ENCODE data around the gene ATP2A1.
A peak's percentile ranks its signal among the peaks of the same experiment; 100 is the strongest.

ATP2A1 gene

DNA sequence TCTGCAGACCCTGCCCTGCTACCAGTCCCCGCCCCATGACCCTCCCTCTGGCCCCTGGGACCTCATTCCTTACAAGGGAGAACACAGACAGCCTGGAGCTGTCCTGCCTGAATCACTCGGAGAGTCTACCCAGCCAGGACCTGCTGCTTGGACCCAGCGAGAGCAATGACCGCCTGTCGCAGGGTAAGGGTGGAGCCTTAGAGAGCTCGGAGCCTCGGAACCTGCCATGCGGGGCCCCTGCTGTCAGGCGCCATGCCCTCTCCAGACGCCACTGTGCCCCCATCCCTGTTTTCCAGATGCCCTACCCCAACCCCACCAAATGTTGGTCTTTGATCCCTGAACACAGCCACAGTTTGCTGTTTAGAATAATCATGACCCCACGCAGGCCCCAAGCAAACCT, 9.1 kb upstream of the ATP2A1 start:
- Histone ChIP-seq H3K4ac (ENCODE audit: low read depth, low read length) (no peak overlapping the region), H3K79me1 (ENCODE audit: low read length) (peaks cover 13% of the 10 kb centered on the region), H2BK120ac (ENCODE audit: low read depth, low read length) (no peak overlapping the region), H2BK5ac (ENCODE audit: low read length) (no peak overlapping the region), H3K9ac (ENCODE audit: low read length) (no peak overlapping the region), H2AK5ac (ENCODE audit: low read length) (no peak overlapping the region), H3K23ac (ENCODE audit: low read length) (no peak overlapping the region), H3K27me3 (ENCODE audit: insufficient read depth, low read length, poor library complexity) (no peaks in the 10 kb centered on the region), H4K8ac (ENCODE audit: low read depth, low read length) (no peak overlapping the region), H3K56ac (ENCODE audit: low read length) (no peak overlapping the region), H3K4me2 (ENCODE audit: low read length) (no peak overlapping the region), H3K18ac (ENCODE audit: low read length) (no peak overlapping the region), H2BK15ac (replicated peaks; ENCODE audit: low read depth) (no peak overlapping the region), H3K27ac (ENCODE audit: low read depth, low read length) (no peak overlapping the region), H3K79me2 (ENCODE audit: control insufficient read depth, insufficient read depth, low read length) (peaks cover 14% of the 10 kb centered on the region), H4K5ac (ENCODE audit: low read length) (no peak overlapping the region), H3K4me3 (ENCODE audit: low read length) (no peak overlapping the region), H3K4me1 (ENCODE audit: control insufficient read depth, low read depth, low read length) (no peaks in the 10 kb centered on the region), H3K36me3 (ENCODE audit: control insufficient read depth, insufficient read depth, low read length) (peaks cover 12% of the 10 kb centered on the region)
- DNase-seq = no peak
- WGBS (ENCODE audit: extremely low coverage, insufficient coverage, low lambda C conversion rate) = no CpG with 5 or more reads among the region's 11 CpGs

DNA sequence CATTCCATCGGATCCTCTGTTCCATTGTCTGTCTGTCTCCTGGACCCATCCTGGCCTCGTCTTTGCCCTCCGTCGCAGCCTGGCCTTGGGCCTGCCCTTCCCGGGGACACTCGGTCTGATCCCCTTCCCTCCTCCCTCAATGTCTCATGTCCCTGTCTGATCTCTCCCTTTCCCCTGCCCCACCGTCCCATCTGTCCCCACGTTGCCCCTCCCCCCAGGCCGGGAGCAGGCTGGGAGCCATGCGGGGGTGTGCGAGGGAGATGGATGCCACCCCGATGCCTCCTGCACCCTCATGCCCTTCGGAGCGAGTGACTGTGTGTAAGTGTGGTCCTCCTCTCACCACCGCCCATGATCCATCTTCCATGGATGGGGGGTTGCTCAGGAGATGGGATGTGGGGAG, 5.3 kb upstream of the ATP2A1 start:
- Histone ChIP-seq H3K18ac (ENCODE audit: low read length) (no peak overlapping the region), H3K4me2 (ENCODE audit: low read length) (no peak overlapping the region), H2BK15ac (replicated peaks; ENCODE audit: low read depth) (no peak overlapping the region), H3K27me3 (ENCODE audit: insufficient read depth, low read length, poor library complexity) (no peaks in the 10 kb centered on the region), H3K4me3 (ENCODE audit: low read length) (no peak overlapping the region), H3K56ac (ENCODE audit: low read length) (no peak overlapping the region), H2BK5ac (ENCODE audit: low read length) (no peak overlapping the region), H3K36me3 (ENCODE audit: control insufficient read depth, insufficient read depth, low read length) (peaks cover 11% of the 10 kb centered on the region), H3K4me1 (ENCODE audit: control insufficient read depth, low read depth, low read length) (no peaks in the 10 kb centered on the region), H2BK120ac (ENCODE audit: low read depth, low read length) (no peak overlapping the region), H3K4ac (ENCODE audit: low read depth, low read length) (no peak overlapping the region), H3K27ac (ENCODE audit: low read depth, low read length) (no peak overlapping the region), H3K79me1 (ENCODE audit: low read length) (no peaks in the 10 kb centered on the region), H4K8ac (ENCODE audit: low read depth, low read length) (no peak overlapping the region), H2AK5ac (ENCODE audit: low read length) (no peak overlapping the region), H3K79me2 (ENCODE audit: control insufficient read depth, insufficient read depth, low read length) (no peaks in the 10 kb centered on the region), H3K23ac (ENCODE audit: low read length) (no peak overlapping the region), H3K9ac (ENCODE audit: low read length) (no peak overlapping the region), H4K5ac (ENCODE audit: low read length) (no peak overlapping the region)
- no peak for DNase-seq
- WGBS (ENCODE audit: extremely low coverage, insufficient coverage, low lambda C conversion rate) = no CpG with 5 or more reads among the region's 15 CpGs

DNA sequence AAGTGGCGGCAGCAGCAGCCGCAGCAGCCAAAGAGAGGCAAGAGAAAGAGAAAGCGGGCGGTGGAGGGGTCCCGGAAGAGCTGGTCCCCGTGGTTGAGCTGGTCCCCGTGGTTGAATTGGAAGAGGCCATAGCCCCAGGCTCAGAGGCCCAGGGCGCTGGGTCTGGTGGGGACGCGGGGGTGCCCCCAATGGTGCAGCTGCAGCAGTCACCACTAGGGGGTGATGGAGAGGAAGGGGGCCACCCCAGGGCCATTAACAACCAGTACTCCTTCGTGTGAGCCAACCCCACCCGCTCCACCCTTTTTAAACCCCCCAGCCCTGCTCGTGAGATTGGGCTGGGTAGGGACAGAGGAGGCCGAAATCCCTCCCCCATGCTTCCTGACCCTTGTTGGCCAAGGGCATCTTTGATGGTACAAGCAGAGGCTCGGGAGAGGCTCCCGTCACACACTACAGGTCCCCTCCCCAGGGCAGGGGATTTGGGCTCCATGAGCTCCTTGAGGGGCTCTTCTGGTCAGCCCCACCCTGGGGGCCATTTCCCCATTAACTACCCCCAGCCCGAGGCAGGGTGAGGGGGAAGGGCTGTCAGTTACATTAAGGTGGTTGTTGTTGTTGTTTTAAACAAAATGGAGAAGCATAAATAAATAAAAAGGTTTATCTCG, 4.6 kb upstream of the ATP2A1 start:
- Histone ChIP-seq H3K23ac (ENCODE audit: low read length) (no peak overlapping the region), H4K5ac (ENCODE audit: low read length) (no peak overlapping the region), H3K9ac (ENCODE audit: low read length) (no peak overlapping the region), H2BK120ac (ENCODE audit: low read depth, low read length) (no peak overlapping the region), H2AK5ac (ENCODE audit: low read length) (no peak overlapping the region), H3K79me1 (ENCODE audit: low read length) (no peaks in the 10 kb centered on the region), H3K18ac (ENCODE audit: low read length) (no peak overlapping the region), H3K56ac (ENCODE audit: low read length) (no peak overlapping the region), H2BK15ac (replicated peaks; ENCODE audit: low read depth) (no peak overlapping the region), H3K27me3 (ENCODE audit: insufficient read depth, low read length, poor library complexity) (no peaks in the 10 kb centered on the region), H2BK5ac (ENCODE audit: low read length) (no peak overlapping the region), H4K8ac (ENCODE audit: low read depth, low read length) (no peak overlapping the region), H3K36me3 (ENCODE audit: control insufficient read depth, insufficient read depth, low read length) (peaks cover 11% of the 10 kb centered on the region), H3K79me2 (ENCODE audit: control insufficient read depth, insufficient read depth, low read length) (no peaks in the 10 kb centered on the region), H3K4ac (ENCODE audit: low read depth, low read length) (no peak overlapping the region), H3K4me3 (ENCODE audit: low read length) (no peak overlapping the region), H3K4me2 (ENCODE audit: low read length) (no peak overlapping the region), H3K27ac (ENCODE audit: low read depth, low read length) (no peak overlapping the region), H3K4me1 (ENCODE audit: control insufficient read depth, low read depth, low read length) (no peaks in the 10 kb centered on the region)
- no CpG with 5 or more reads among the region's 18 CpGs for WGBS (ENCODE audit: extremely low coverage, insufficient coverage, low lambda C conversion rate)
- no peak for DNase-seq

DNA sequence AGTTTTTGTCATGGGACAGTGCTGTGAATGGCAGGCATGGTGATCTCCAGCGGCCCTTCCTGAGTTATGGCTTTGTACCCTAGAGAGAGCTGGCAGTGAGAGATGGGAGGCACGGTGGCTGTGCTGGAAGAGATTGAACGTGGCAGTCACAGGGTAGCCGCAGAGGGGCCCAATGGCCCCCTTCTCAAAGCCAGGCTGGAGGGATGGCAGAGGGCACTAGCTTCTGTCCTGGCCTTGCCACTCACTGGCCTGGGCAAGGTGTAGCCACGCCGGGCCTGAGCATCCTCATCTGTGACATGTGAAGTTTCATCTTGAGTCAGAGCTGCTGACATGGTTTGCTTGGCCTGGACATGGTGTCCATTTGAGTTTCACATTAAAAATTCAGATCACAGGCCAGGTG, 3.9 kb upstream of the ATP2A1 start:
- Histone ChIP-seq H4K5ac (ENCODE audit: low read length) (no peak overlapping the region), H3K4me2 (ENCODE audit: low read length) (no peak overlapping the region), H3K23ac (ENCODE audit: low read length) (no peak overlapping the region), H3K4ac (ENCODE audit: low read depth, low read length) (no peak overlapping the region), H3K36me3 (ENCODE audit: control insufficient read depth, insufficient read depth, low read length) (peaks cover 9% of the 10 kb centered on the region), H3K18ac (ENCODE audit: low read length) (no peak overlapping the region), H3K79me1 (ENCODE audit: low read length) (no peaks in the 10 kb centered on the region), H2BK15ac (replicated peaks; ENCODE audit: low read depth) (no peak overlapping the region), H2BK120ac (ENCODE audit: low read depth, low read length) (no peak overlapping the region), H2BK5ac (ENCODE audit: low read length) (no peak overlapping the region), H3K79me2 (ENCODE audit: control insufficient read depth, insufficient read depth, low read length) (no peaks in the 10 kb centered on the region), H3K4me1 (ENCODE audit: control insufficient read depth, low read depth, low read length) (no peaks in the 10 kb centered on the region), H2AK5ac (ENCODE audit: low read length) (no peak overlapping the region), H3K56ac (ENCODE audit: low read length) (no peak overlapping the region), H4K8ac (ENCODE audit: low read depth, low read length) (no peak overlapping the region), H3K9ac (ENCODE audit: low read length) (no peak overlapping the region), H3K4me3 (ENCODE audit: low read length) (no peak overlapping the region), H3K27ac (ENCODE audit: low read depth, low read length) (no peak overlapping the region), H3K27me3 (ENCODE audit: insufficient read depth, low read length, poor library complexity) (no peaks in the 10 kb centered on the region)
- no peak for DNase-seq
- WGBS (ENCODE audit: extremely low coverage, insufficient coverage, low lambda C conversion rate) = no CpG with 5 or more reads among the region's 6 CpGs

DNA sequence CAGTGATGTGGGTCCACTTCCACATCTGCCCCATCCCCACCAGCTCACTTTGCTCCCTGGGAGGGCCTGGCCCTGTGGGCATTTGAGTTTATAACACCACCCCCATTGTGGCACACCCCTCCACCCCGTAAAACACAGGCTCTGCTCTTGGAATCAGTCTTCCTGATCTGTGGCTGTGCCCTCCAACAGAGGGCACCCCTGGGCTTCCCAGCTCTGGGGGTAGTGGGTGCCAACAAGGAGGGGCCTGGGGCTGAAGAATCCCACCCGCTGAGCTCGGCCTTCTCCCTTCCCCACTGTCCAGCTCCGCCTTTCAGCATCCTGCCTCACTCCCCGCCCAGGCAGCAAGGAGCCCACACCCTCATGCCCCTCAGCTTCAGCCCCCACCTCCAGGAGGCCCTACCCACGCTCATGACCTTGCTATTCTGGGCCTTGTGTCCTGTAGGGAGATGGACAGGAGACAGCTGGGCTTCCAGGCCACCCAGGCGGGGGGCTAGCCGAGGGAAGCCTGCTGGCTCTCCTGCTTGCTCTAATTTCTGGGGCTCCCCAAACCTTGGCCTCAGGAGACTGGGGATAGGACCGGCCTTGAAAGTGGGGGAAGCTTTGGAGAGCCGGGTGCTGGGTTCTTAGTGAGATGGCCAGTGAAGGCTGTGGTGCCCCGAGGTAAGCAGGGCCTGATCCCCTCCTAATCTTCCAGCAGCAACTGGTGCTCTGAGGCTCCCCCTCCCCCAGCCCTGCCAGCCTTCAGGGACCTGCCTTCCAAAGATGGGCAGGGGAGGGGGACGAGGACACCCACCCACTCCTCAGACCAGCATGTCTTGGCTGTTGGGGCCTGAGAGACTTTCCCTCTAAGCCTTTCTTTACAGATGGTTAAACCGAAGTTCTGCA, 2.9 kb upstream of the ATP2A1 start:
- Histone ChIP-seq H3K79me2 (ENCODE audit: control insufficient read depth, insufficient read depth, low read length) (no peaks in the 10 kb centered on the region), H3K27ac (ENCODE audit: low read depth, low read length) (no peak overlapping the region), H3K79me1 (ENCODE audit: low read length) (no peaks in the 10 kb centered on the region), H3K4me2 (ENCODE audit: low read length) (no peak overlapping the region), H4K8ac (ENCODE audit: low read depth, low read length) (no peak overlapping the region), H2BK5ac (ENCODE audit: low read length) (no peak overlapping the region), H3K18ac (ENCODE audit: low read length) (no peak overlapping the region), H2BK120ac (ENCODE audit: low read depth, low read length) (no peak overlapping the region), H4K5ac (ENCODE audit: low read length) (no peak overlapping the region), H3K56ac (ENCODE audit: low read length) (peak overlapping the region; percentile 25), H3K36me3 (ENCODE audit: control insufficient read depth, insufficient read depth, low read length) (peaks cover 3% of the 10 kb centered on the region), H3K4ac (ENCODE audit: low read depth, low read length) (no peak overlapping the region), H3K9ac (ENCODE audit: low read length) (no peak overlapping the region), H2BK15ac (replicated peaks; ENCODE audit: low read depth) (no peak overlapping the region), H3K4me3 (ENCODE audit: low read length) (no peak overlapping the region), H2AK5ac (ENCODE audit: low read length) (no peak overlapping the region), H3K4me1 (ENCODE audit: control insufficient read depth, low read depth, low read length) (no peaks in the 10 kb centered on the region), H3K23ac (ENCODE audit: low read length) (no peak overlapping the region), H3K27me3 (ENCODE audit: insufficient read depth, low read length, poor library complexity) (no peaks in the 10 kb centered on the region)
- DNase-seq = no peak
- no CpG with 5 or more reads among the region's 13 CpGs for WGBS (ENCODE audit: extremely low coverage, insufficient coverage, low lambda C conversion rate)

Data from mesendoderm (in vitro differentiated cells).